Neural progenitor cell (in vitro differentiated cells): ENCODE results near the gene CBFA2T3. TPM values are rescaled to one million over a fixed set of nuclear protein-coding genes. Genes with fewer than 3 reads are reported as not detected.

ENCODE experiments used
- DNase-seq: peaks from one replicate; pipeline ENCODE4 v3.0.0-alpha.2; 2016; ENCODE audit warnings: low spot score
- H2AFZ ChIP-seq: fragments of 200-600 bp; sonication (generic); replicated peaks from 2 replicates; pipeline ENCODE4 v1.6.1; 2016; ENCODE audit warnings: antibody characterized with exemption
- H3F3A ChIP-seq: fragments of 200-600 bp; sonication (generic); 2 replicates; pipeline ENCODE4 v1.6.1; 2016; ENCODE audit warnings: antibody characterized with exemption, low read depth
- H3K27ac ChIP-seq: fragments of 200-600 bp; sonication (generic); 2 replicates; pipeline ENCODE4 v1.5.1; 2016; ENCODE audit warnings: mild to moderate bottlenecking
- H3K27me3 ChIP-seq: fragments of 200-600 bp; sonication (generic); 2 replicates; pipeline ENCODE4 v1.6.1; 2016; ENCODE audit warnings: mild to moderate bottlenecking, moderate library complexity
- H3K36me3 ChIP-seq: fragments of 200-600 bp; sonication (generic); 2 replicates; pipeline ENCODE4 v1.5.1; 2016
- H3K4me1 ChIP-seq: fragments of 200-600 bp; sonication (generic); 2 replicates; pipeline ENCODE4 v1.6.1; 2016; ENCODE audit warnings: mixed run types
- H3K4me2 ChIP-seq: fragments of 200-600 bp; sonication (generic); 2 replicates; pipeline ENCODE4 v1.6.1; 2016
- H3K4me3 ChIP-seq: fragments of 200-600 bp; sonication (generic); 2 replicates; pipeline ENCODE4 v1.5.1; 2016
- H3K79me2 ChIP-seq: fragments of 200-600 bp; sonication (generic); 2 replicates; pipeline ENCODE4 v1.6.1; 2016; ENCODE audit warnings: low read depth
- H3K9ac ChIP-seq: fragments of 200-600 bp; sonication (generic); 2 replicates; pipeline ENCODE4 v1.6.1; 2016
- H3K9me3 ChIP-seq: fragments of 200-600 bp; sonication (generic); 2 replicates; pipeline ENCODE4 v1.5.1; 2016; ENCODE audit warnings: low read depth
- H4K20me1 ChIP-seq: fragments of 200-600 bp; sonication (generic); 2 replicates; pipeline ENCODE4 v1.6.1; 2016; ENCODE audit warnings: low read depth
- H3K27ac Mint-ChIP-seq: 3 replicates; pipeline ENCODE4 v1.8.0; 2021; ENCODE audit warnings: mixed read lengths
- H3K27me3 Mint-ChIP-seq: 2 replicates; pipeline ENCODE4 v1.8.0; 2022; ENCODE audit warnings: low read depth, mild to moderate bottlenecking, inconsistent platforms, moderate library complexity, mixed read lengths; ENCODE audit not compliant: insufficient read depth
- H3K36me3 Mint-ChIP-seq: 3 replicates; pipeline ENCODE4 v1.8.0; 2021; ENCODE audit warnings: mixed read lengths
- H3K4me1 Mint-ChIP-seq: 3 replicates; pipeline ENCODE4 v1.8.0; 2021; ENCODE audit warnings: mixed read lengths
- H3K4me3 Mint-ChIP-seq: 3 replicates; pipeline ENCODE4 v1.8.0; 2021; ENCODE audit warnings: mild to moderate bottlenecking, moderate library complexity, mixed read lengths
- H3K9me3 Mint-ChIP-seq: 3 replicates; pipeline ENCODE4 v1.8.0; 2020; ENCODE audit warnings: mixed read lengths
- CTCF ChIP-seq: fragments of 200-600 bp; sonication (generic); IDR thresholded peaks from 2 replicates; pipeline ENCODE4 v1.5.1; 2017; ENCODE audit warnings: antibody characterized with exemption, mild to moderate bottlenecking
- EZH2 ChIP-seq: fragments of 200-600 bp; sonication (generic); IDR thresholded peaks from 2 replicates; pipeline ENCODE4 v1.6.1; 2017; ENCODE audit warnings: antibody characterized with exemption, mild to moderate bottlenecking, moderate library complexity
- EZH2phosphoT487 ChIP-seq: fragments of 200-600 bp; sonication (generic); IDR thresholded peaks from 2 replicates; pipeline ENCODE4 v1.6.1; 2017; ENCODE audit warnings: antibody characterized with exemption
- total RNA-seq: library from RNA; depleted of rRNA; stranded (reverse); fragments of >200 nt; gene quantifications from 2 replicates; pipeline ENCODE4 v1.2.3, GENCODE V29; 2015; ENCODE audit warnings: low replicate concordance

The CBFA2T3 gene
- total RNA-seq, 1 donor from 2014 or later: 0.22 TPM

- Histone ChIP-seq H3K27me3 (no peaks in the 10 kb centered on the region), H3K79me2 (no peaks in the 10 kb centered on the region), H3K36me3 (no peaks in the 10 kb centered on the region), H3K9me3 (no peaks in the 10 kb centered on the region), H3K4me1 (peaks cover 7% of the 10 kb centered on the region), H4K20me1 (no peaks in the 10 kb centered on the region), H3K9ac (no peak overlapping the region), H3F3A (peaks cover 13% of the 10 kb centered on the region), H2AFZ (no peak overlapping the region), H3K4me2 (no peak overlapping the region), H3K4me3 (no peak overlapping the region), H3K27ac (no peak overlapping the region)
- Mint-ChIP-seq H3K4me1 (peaks cover 40% of the 10 kb centered on the region), H3K9me3 (peaks cover 2% of the 10 kb centered on the region), H3K27me3 (peaks cover 12% of the 10 kb centered on the region), H3K36me3 (no peaks in the 10 kb centered on the region), H3K27ac (peak overlapping the region; percentile 21), H3K4me3 (no peak overlapping the region)
- DNase-seq: no peak
- no peak for TF ChIP-seq EZH2phosphoT487
- no peak for TF ChIP-seq EZH2
- no peak for TF ChIP-seq CTCF
These were observed 62.1 kb downstream of the CBFA2T3 start for GRCh38 chr16:88914750-88915368.

- Histone ChIP-seq H3K36me3 (no peaks in the 10 kb centered on the region), H3K4me2 (no peak overlapping the region), H3K4me1 (peaks cover 7% of the 10 kb centered on the region), H3K9ac (no peak overlapping the region), H3K27ac (no peak overlapping the region), H2AFZ (no peak overlapping the region), H4K20me1 (no peaks in the 10 kb centered on the region), H3K27me3 (no peaks in the 10 kb centered on the region), H3K9me3 (no peaks in the 10 kb centered on the region), H3F3A (peaks cover 13% of the 10 kb centered on the region), H3K79me2 (no peaks in the 10 kb centered on the region), H3K4me3 (no peak overlapping the region)
- TF ChIP-seq EZH2phosphoT487: no peak
- TF ChIP-seq CTCF: no peak
- no peak for TF ChIP-seq EZH2
- peaks cover 2% of the 10 kb centered on the region for H3K9me3 Mint-ChIP-seq
- H3K4me3 Mint-ChIP-seq: no peak overlapping the region
- no peak for DNase-seq
- peaks cover 39% of the 10 kb centered on the region for H3K4me1 Mint-ChIP-seq
- H3K27me3 Mint-ChIP-seq: peaks cover 10% of the 10 kb centered on the region
- no peak overlapping the region for H3K27ac Mint-ChIP-seq
- H3K36me3 Mint-ChIP-seq: no peaks in the 10 kb centered on the region
These were observed 63.1 kb downstream of the CBFA2T3 start for GRCh38 chr16:88913870-88914269.

DNA sequence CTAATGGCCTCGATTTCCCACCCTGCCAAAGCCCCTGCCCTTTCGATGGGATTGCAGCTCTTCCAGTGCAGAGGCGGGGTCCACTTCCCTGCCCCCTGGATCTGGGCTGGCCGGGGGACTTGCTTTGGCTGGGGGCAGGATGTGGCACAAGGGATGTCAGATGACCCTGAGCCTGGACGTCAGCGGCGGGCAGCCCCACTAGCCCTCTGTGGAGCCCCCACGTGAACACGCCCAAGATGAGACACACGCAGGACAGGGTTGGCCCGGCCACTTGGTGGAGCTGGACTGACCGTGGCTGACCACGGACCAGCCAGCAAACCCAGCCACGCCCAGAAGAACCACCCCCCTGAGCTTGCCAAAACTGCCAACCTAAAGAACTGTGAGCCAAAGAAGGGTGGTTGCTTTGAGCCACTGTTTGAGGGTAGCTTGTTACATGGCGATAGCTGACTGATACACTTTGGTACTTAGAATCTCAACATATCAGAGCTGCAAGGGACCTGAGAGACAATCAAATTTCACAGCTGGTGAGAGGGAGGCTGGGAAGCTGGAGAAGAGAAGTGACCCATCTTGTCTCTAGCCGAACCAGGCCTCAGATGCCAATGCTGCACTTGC lies 63.9 kb downstream of the CBFA2T3 start:
- Mint-ChIP-seq H3K4me3 (no peak overlapping the region), H3K36me3 (no peaks in the 10 kb centered on the region), H3K27me3 (peaks cover 10% of the 10 kb centered on the region), H3K4me1 (peaks cover 37% of the 10 kb centered on the region), H3K9me3 (peaks cover 2% of the 10 kb centered on the region), H3K27ac (no peak overlapping the region)
- no peak for DNase-seq
- H2AFZ ChIP-seq: no peak overlapping the region
- no peak overlapping the region for H3K9ac ChIP-seq
- H3K27ac ChIP-seq: no peak overlapping the region
- no peak overlapping the region for H3K4me2 ChIP-seq
- H3F3A ChIP-seq: peaks cover 13% of the 10 kb centered on the region
- TF ChIP-seq EZH2phosphoT487 (no peak), EZH2 (no peak), CTCF (no peak)
- no peaks in the 10 kb centered on the region for H3K79me2 ChIP-seq
- H3K4me1 ChIP-seq: peaks cover 7% of the 10 kb centered on the region
- H3K9me3 ChIP-seq: no peaks in the 10 kb centered on the region
- H3K27me3 ChIP-seq: no peaks in the 10 kb centered on the region
- no peaks in the 10 kb centered on the region for H4K20me1 ChIP-seq
- H3K4me3 ChIP-seq: no peak overlapping the region
- H3K36me3 ChIP-seq: no peaks in the 10 kb centered on the region
